K562 (cell line): Measurements from ENCODE around the gene SLC49A3. TPM values are rescaled to one million over a fixed set of nuclear protein-coding genes. Genes with fewer than 3 reads are reported as not detected.

Experiments used
- ARID3A ChIP-seq: IDR thresholded peaks from 2 replicates; pipeline ENCODE4 v1.6.1; 2012; ENCODE audit warnings: low read depth, low read length, improper control_type of control experiment, borderline replicate concordance
- GTF2F1 ChIP-seq: IDR thresholded peaks from 2 replicates; pipeline ENCODE4 v1.6.1; 2011; ENCODE audit warnings: low read depth, low read length, improper control_type of control experiment
- KAT8 ChIP-seq: fragments of 450-650 bp; IDR thresholded peaks from 2 replicates; pipeline ENCODE4 v1.6.1; 2016; ENCODE audit warnings: low read depth, mild to moderate bottlenecking
- KHSRP ChIP-seq: fragments of 450-650 bp; IDR thresholded peaks from 2 replicates; pipeline ENCODE4 v1.6.1; 2017
- MEIS2 ChIP-seq: fragments of 450-650 bp; IDR thresholded peaks from 2 replicates; pipeline ENCODE4 v1.6.1; 2014; ENCODE audit warnings: mild to moderate bottlenecking; ENCODE audit not compliant: partially characterized antibody
- MYC ChIP-seq, 2 experiments: fragments of 250-450 bp in 1 of 2; sonication (Bioruptor Pico) in 1 of 2; IDR thresholded peaks; 2 replicates each; pipeline versions ENCODE4 v1.5.1 to v1.6.1; 2012 to 2021; ENCODE audit warnings: low read depth in 2 of 2, borderline replicate concordance in 1 of 2, improper control_type of control experiment in 1 of 2, low read length in 1 of 2, mild to moderate bottlenecking in 1 of 2, moderate library complexity in 1 of 2
- NFXL1 ChIP-seq: fragments of 450-650 bp; formaldehyde crosslinking; IDR thresholded peaks from 2 replicates; pipeline ENCODE4 v1.4.0; 2021; ENCODE audit warnings: mild to moderate bottlenecking
- PHTF2 ChIP-seq: fragments of 250-450 bp; sonication (Bioruptor Pico); IDR thresholded peaks from 2 replicates; pipeline ENCODE4 v1.5.0; 2021; ENCODE audit warnings: mild to moderate bottlenecking
- RBM34 ChIP-seq: fragments of 200-400 bp; formaldehyde crosslinking; IDR thresholded peaks from 2 replicates; pipeline ENCODE4 v1.6.1; 2018; ENCODE audit warnings: low read length, borderline replicate concordance; ENCODE audit not compliant: insufficient read depth
- SMAD1 ChIP-seq: fragments of 150-350 bp; IDR thresholded peaks from 2 replicates; pipeline ENCODE4 v1.6.1; 2014; ENCODE audit warnings: low read length, low read depth; ENCODE audit not compliant: partially characterized antibody
- SMARCA4 ChIP-seq: fragments of 450-650 bp; IDR thresholded peaks from 2 replicates; pipeline ENCODE4 v1.6.1; 2016
- TBL1XR1 ChIP-seq, 2 experiments: IDR thresholded peaks; 2 replicates each; pipeline ENCODE4 v1.6.1; 2012; ENCODE audit warnings: improper control_type of control experiment in 2 of 2, low read length in 2 of 2, mild to moderate bottlenecking in 1 of 2
- ZNF12 ChIP-seq: sonication (generic); formaldehyde crosslinking; IDR thresholded peaks from 2 replicates; pipeline ENCODE4 v1.4.0; 2020; ENCODE audit warnings: mild to moderate bottlenecking, missing genetic modification reagents
- ZNF280B ChIP-seq: fragments of 250-450 bp; sonication (Bioruptor Pico); IDR thresholded peaks from 2 replicates; pipeline ENCODE4 v1.5.1; 2021; ENCODE audit warnings: mild to moderate bottlenecking
- ZNF324 ChIP-seq: fragments of 250-450 bp; sonication (Bioruptor Pico); IDR thresholded peaks from 2 replicates; pipeline ENCODE4 v1.4.0; 2020; ENCODE audit warnings: mild to moderate bottlenecking
- ZNF354B ChIP-seq: fragments of 250-450 bp; sonication (Bioruptor Pico); IDR thresholded peaks from 2 replicates; pipeline ENCODE4 v1.4.0; 2020
- ZNF785 ChIP-seq: fragments of 250-450 bp; sonication (Bioruptor Pico); IDR thresholded peaks from 2 replicates; pipeline ENCODE4 v1.4.0; 2020; ENCODE audit warnings: mild to moderate bottlenecking
- polyA plus RNA-seq, 8 experiments: library from polyadenylated mRNA; depleted of rRNA in 4 of 8; stranded (reverse) in 5 of 8; unstranded in 3 of 8; fragments of >200 nt; fragmentation: Nextera tagmentation in 2 of 8; fragmentation: Illumina TruSeq in 1 of 8; extraction: Ambion mirVana in 2 of 8; extraction: Trizol in 1 of 8; gene quantifications; 2 replicates each; pipeline versions ENCODE4 v1.2.1 to v1.2.3, GENCODE V29; 2011 to 2014; ENCODE audit warnings: inconsistent platforms in 1 of 8, missing spikeins in 1 of 8
- total RNA-seq, 7 experiments: library from RNA; depleted of rRNA in 6 of 7; stranded (reverse); fragments of >200 nt in 6 of 7; fragmentation: Illumina TruSeq in 2 of 7; extraction: Trizol in 2 of 7; gene quantifications; 2 replicates each; pipeline versions ENCODE4 v1.2.1 to v1.2.3, GENCODE V29; 2011 to 2021; ENCODE audit warnings: low replicate concordance in 1 of 7
- TF ChIP-seq, protein P1 (sequence below): fragments of 450-650 bp; IDR thresholded peaks from 2 replicates; pipeline ENCODE4 v1.6.1; 2016; ENCODE audit warnings: antibody characterized with exemption
- TF ChIP-seq, protein P2 (sequence below): sonication (generic); formaldehyde crosslinking; IDR thresholded peaks from 2 replicates; pipeline ENCODE4 v1.4.0; 2020; ENCODE audit warnings: mild to moderate bottlenecking, missing genetic modification reagents
- TF ChIP-seq, protein P3 (sequence below): fragments of 450-650 bp; conservative IDR thresholded peaks from 2 replicates; pipeline ENCODE4 v1.6.1; 2016; ENCODE audit warnings: missing genetic modification characterization, low read depth, mild to moderate bottlenecking, missing compliant biosample characterization, moderate library complexity

Gene SLC49A3
- total and polyA plus RNA-seq, 9 of the 15 experiments (the other 6 are each of a cell fraction or from before 2014, with no cell fraction given): 0.24 to 0.41 TPM; not detected in 7

GRCh38 chr4:687048-687970, 1.6 kb downstream of the SLC49A3 start (continued):
- no peak for TF ChIP-seq ZNF785
- no peak for TF ChIP-seq SMAD1
- peak; percentile 84 for TF ChIP-seq MEIS2
- peak; percentile 66 for TF ChIP-seq MYC (IDR thresholded peaks at IDR 0.05; ENCODE audit: low read depth, low read length)
- no peak for TF ChIP-seq MYC (CRISPR knock-in tag; IDR thresholded peaks at IDR 0.05; ENCODE audit: borderline replicate concordance, low read depth)
- no peak for TF ChIP-seq KHSRP
- TF ChIP-seq KAT8: no peak
- TF ChIP-seq, protein P1, sequence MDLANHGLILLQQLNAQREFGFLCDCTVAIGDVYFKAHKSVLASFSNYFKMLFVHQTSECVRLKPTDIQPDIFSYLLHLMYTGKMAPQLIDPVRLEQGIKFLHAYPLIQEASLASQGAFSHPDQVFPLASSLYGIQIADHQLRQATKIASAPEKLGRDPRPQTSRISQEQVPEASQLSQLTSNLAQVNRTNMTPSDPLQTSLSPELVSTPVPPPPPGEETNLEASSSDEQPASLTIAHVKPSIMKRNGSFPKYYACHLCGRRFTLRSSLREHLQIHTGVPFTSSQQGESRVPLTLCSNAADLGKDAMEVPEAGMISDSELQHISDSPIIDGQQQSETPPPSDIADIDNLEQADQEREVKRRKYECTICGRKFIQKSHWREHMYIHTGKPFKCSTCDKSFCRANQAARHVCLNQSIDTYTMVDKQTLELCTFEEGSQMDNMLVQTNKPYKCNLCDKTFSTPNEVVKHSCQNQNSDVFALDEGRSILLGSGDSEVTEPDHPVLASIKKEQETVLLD: no peak
- TF ChIP-seq, protein P2, sequence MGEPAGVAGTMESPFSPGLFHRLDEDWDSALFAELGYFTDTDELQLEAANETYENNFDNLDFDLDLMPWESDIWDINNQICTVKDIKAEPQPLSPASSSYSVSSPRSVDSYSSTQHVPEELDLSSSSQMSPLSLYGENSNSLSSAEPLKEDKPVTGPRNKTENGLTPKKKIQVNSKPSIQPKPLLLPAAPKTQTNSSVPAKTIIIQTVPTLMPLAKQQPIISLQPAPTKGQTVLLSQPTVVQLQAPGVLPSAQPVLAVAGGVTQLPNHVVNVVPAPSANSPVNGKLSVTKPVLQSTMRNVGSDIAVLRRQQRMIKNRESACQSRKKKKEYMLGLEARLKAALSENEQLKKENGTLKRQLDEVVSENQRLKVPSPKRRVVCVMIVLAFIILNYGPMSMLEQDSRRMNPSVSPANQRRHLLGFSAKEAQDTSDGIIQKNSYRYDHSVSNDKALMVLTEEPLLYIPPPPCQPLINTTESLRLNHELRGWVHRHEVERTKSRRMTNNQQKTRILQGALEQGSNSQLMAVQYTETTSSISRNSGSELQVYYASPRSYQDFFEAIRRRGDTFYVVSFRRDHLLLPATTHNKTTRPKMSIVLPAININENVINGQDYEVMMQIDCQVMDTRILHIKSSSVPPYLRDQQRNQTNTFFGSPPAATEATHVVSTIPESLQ (CRISPR knock-in tag): no peak
- no peak for TF ChIP-seq RBM34
- no peak for TF ChIP-seq PHTF2 (CRISPR knock-in tag)
- peak; percentile 52; the same call in 1 of the 2 replicates for TF ChIP-seq SMARCA4
- TF ChIP-seq GTF2F1: peak; percentile 76; the same call in 1 of the 2 replicates
- no peak for TF ChIP-seq ZNF354B (CRISPR knock-in tag)
- TF ChIP-seq NFXL1 (CRISPR knock-in tag): no peak
- TF ChIP-seq ZNF280B: no peak
- TF ChIP-seq ARID3A: no peak
- no peak; a peak in 1 of 4 replicates for TF ChIP-seq TBL1XR1 (IDR thresholded peaks at IDR 0.05; ENCODE audit: low read length in 2 of 2)
- TF ChIP-seq ZNF324: no peak
- TF ChIP-seq ZNF12 (CRISPR knock-in tag): peak; percentile 67; the same call in 1 of the 2 replicates
- TF ChIP-seq, protein P3, sequence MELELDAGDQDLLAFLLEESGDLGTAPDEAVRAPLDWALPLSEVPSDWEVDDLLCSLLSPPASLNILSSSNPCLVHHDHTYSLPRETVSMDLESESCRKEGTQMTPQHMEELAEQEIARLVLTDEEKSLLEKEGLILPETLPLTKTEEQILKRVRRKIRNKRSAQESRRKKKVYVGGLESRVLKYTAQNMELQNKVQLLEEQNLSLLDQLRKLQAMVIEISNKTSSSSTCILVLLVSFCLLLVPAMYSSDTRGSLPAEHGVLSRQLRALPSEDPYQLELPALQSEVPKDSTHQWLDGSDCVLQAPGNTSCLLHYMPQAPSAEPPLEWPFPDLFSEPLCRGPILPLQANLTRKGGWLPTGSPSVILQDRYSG (tag): no peak
